Measurements from ENCODE around the gene CDH19.

DNA sequence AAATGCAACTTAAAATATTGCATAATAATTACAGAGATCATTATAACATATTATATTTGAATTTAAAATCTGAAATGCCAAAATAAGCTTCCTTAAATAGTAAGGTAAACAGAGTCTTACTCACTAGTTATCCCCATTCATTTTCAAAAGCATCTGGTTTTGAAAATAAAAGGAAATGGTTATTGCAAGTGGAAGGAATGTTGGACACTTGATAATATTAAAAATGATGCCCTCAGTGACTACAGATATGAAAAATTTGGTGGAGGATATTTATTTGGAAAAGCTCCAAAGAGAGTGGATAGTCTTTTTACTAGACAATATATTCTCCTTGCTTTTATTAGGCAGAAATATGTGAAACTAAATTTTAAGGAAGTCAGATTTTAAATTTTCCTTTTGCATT lies 39.7 kb downstream of the CDH19 start:
- TF ChIP-seq, protein P1, sequence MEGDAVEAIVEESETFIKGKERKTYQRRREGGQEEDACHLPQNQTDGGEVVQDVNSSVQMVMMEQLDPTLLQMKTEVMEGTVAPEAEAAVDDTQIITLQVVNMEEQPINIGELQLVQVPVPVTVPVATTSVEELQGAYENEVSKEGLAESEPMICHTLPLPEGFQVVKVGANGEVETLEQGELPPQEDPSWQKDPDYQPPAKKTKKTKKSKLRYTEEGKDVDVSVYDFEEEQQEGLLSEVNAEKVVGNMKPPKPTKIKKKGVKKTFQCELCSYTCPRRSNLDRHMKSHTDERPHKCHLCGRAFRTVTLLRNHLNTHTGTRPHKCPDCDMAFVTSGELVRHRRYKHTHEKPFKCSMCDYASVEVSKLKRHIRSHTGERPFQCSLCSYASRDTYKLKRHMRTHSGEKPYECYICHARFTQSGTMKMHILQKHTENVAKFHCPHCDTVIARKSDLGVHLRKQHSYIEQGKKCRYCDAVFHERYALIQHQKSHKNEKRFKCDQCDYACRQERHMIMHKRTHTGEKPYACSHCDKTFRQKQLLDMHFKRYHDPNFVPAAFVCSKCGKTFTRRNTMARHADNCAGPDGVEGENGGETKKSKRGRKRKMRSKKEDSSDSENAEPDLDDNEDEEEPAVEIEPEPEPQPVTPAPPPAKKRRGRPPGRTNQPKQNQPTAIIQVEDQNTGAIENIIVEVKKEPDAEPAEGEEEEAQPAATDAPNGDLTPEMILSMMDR (conservative IDR thresholded peaks at IDR 0.05 in 1 of 2, IDR thresholded peaks at IDR 0.05 in 1 of 2; ENCODE audit: extremely low read depth in 1 of 2, insufficient read depth in 1 of 2, low read depth in 1 of 2, low read length in 2 of 2): no peak
- no peak for TF ChIP-seq EZH2 (IDR thresholded peaks at IDR 0.05; ENCODE audit: borderline replicate concordance, low read length)

All from mammary epithelial cell (primary cell).